GM12892 (cell line): Measurements from ENCODE around the gene AKIP1.
"Not testable (repeated sequence)": the region's sequence is repeated elsewhere in the genome, so short reads cannot be mapped to it uniquely, and the experiment has no call there.

Experiments
- POLR2A ChIP-seq: IDR thresholded peaks from 2 replicates; pipeline ENCODE4 v1.6.1; 2011; ENCODE audit warnings: low read depth, low read length, control low read depth
- POLR2AphosphoS5 ChIP-seq: IDR thresholded peaks from 2 replicates; pipeline ENCODE4 v1.6.1; 2011; ENCODE audit warnings: low read depth, low read length, control low read depth
- TAF1 ChIP-seq: IDR thresholded peaks from 2 replicates; pipeline ENCODE4 v1.6.1; 2011; ENCODE audit warnings: low read depth, mild to moderate bottlenecking, control low read depth, low read length, borderline replicate concordance

GRCh38 chr11:8881585-8881984 lies 29.4 kb upstream of the AKIP1 start:
- TF ChIP-seq POLR2AphosphoS5, POLR2A, TAF1: not testable (repeated sequence)
